ENCODE data around the gene TNC.

Gene TNC

GRCh38 chr9:114973216-114973615 is 144.7 kb downstream of the TNC start:
- Histone ChIP-seq H3K36me3 (no peaks in the 10 kb centered on the region), H4K20me1 (no peaks in the 10 kb centered on the region), H3K4me3 (no peak overlapping the region), H3K9me3 (replicated peaks in 1 of 11) (no peaks in the 10 kb centered on the region; a peak in 1 of 22 replicates), H3K4me1 (peaks cover 0 to 44% (median 16%) of the 10 kb centered on the region in 10 experiments; a peak in 14 of 20 replicates), H3K4me2 (peak overlapping the region in 4 of 11 experiments; percentile 14 to 73 (median 58); a peak in 7 of 22 replicates), H3K27me3 (no peaks in the 10 kb centered on the region), H3K9ac (no peak overlapping the region), H3K27ac (peak overlapping the region in 1 of 11 experiments; percentile 14; a peak in 1 of 22 replicates)
- no peak for TF ChIP-seq Cebpa-rat (IDR thresholded peaks at IDR 0.05)

GRCh38 chr9:114972510-114973136 is 145.3 kb downstream of the TNC start:
- Histone ChIP-seq H3K9ac (no peak overlapping the region), H3K4me1 (peaks cover 0 to 50% (median 20%) of the 10 kb centered on the region in 10 experiments; a peak in 14 of 20 replicates), H3K27ac (no peak overlapping the region; a peak in 2 of 22 replicates), H3K9me3 (replicated peaks in 1 of 11) (peaks cover 0 to 2% (median 0%) of the 10 kb centered on the region in 11 experiments; a peak in 3 of 22 replicates), H3K4me2 (peak overlapping the region in 3 of 11 experiments; percentile 53 to 73 (median 62); a peak in 5 of 22 replicates), H3K36me3 (no peaks in the 10 kb centered on the region), H3K4me3 (no peak overlapping the region), H4K20me1 (no peaks in the 10 kb centered on the region), H3K27me3 (no peaks in the 10 kb centered on the region)
- TF ChIP-seq Cebpa-rat (IDR thresholded peaks at IDR 0.05), result no peak
